Measurements from ENCODE around the gene ZNF692.

DNA sequence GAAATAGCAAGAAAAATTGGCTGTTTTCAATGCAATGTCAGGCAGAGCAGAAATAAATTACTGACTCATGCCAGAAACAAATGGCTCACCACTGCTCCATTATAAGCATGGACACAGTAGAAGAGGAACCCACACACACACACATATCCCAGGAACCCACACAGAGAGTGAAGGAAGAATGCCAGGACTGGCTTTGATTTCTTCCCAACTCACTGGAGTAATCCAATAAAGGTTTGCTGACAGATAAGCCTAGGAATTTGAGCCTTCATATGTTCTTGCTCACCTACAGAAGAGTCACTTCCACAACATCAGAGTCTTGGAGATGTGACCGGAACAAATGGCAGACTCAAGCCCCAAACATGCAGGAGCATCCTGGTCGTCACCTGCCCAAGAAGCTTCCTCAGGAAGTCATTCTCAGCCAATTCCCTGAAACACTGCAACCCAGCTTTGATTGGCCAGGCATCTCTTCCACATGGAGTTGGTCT, 35.3 kb downstream of the ZNF692 start:
- no peak for TF ChIP-seq EZH2 (IDR thresholded peaks at IDR 0.05)
- TF ChIP-seq, protein P1, sequence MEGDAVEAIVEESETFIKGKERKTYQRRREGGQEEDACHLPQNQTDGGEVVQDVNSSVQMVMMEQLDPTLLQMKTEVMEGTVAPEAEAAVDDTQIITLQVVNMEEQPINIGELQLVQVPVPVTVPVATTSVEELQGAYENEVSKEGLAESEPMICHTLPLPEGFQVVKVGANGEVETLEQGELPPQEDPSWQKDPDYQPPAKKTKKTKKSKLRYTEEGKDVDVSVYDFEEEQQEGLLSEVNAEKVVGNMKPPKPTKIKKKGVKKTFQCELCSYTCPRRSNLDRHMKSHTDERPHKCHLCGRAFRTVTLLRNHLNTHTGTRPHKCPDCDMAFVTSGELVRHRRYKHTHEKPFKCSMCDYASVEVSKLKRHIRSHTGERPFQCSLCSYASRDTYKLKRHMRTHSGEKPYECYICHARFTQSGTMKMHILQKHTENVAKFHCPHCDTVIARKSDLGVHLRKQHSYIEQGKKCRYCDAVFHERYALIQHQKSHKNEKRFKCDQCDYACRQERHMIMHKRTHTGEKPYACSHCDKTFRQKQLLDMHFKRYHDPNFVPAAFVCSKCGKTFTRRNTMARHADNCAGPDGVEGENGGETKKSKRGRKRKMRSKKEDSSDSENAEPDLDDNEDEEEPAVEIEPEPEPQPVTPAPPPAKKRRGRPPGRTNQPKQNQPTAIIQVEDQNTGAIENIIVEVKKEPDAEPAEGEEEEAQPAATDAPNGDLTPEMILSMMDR (IDR thresholded peaks at IDR 0.05), result no peak
- no peak for TF ChIP-seq EZH2phosphoT487 (IDR thresholded peaks at IDR 0.05)

Data from neural progenitor cell (in vitro differentiated cells).